PC-9 (cell line): ENCODE data around the gene CDKN1A.

Experiments used
- EZH2 ChIP-seq: fragments of 200-600 bp; sonication (generic); IDR thresholded peaks from 2 replicates; pipeline ENCODE4 v1.8.0; 2017; ENCODE audit warnings: antibody characterized with exemption, low read depth
- TF ChIP-seq, protein P1 (sequence below): fragments of 200-600 bp; sonication (generic); conservative IDR thresholded peaks from 2 replicates; pipeline ENCODE4 v1.6.1; 2017; ENCODE audit warnings: mixed run types, antibody characterized with exemption, mild to moderate bottlenecking, moderate library complexity

- TF ChIP-seq EZH2 = no peak
- TF ChIP-seq, protein P1, sequence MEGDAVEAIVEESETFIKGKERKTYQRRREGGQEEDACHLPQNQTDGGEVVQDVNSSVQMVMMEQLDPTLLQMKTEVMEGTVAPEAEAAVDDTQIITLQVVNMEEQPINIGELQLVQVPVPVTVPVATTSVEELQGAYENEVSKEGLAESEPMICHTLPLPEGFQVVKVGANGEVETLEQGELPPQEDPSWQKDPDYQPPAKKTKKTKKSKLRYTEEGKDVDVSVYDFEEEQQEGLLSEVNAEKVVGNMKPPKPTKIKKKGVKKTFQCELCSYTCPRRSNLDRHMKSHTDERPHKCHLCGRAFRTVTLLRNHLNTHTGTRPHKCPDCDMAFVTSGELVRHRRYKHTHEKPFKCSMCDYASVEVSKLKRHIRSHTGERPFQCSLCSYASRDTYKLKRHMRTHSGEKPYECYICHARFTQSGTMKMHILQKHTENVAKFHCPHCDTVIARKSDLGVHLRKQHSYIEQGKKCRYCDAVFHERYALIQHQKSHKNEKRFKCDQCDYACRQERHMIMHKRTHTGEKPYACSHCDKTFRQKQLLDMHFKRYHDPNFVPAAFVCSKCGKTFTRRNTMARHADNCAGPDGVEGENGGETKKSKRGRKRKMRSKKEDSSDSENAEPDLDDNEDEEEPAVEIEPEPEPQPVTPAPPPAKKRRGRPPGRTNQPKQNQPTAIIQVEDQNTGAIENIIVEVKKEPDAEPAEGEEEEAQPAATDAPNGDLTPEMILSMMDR = no peak
Observed at GRCh38 chr6:36719126-36719525, 40.6 kb downstream of the CDKN1A start.
